Fibroblast of pulmonary artery (primary cell): Measurements from ENCODE around the gene KHSRP.
A peak's percentile ranks its signal among the peaks of the same experiment; 100 is the strongest.

Source experiments
- DNase-seq: peaks from one replicate; pipeline ENCODE4 v3.0.0-alpha.2; 2010; ENCODE audit warnings: low read depth
- H3K4me3 ChIP-seq: replicated peaks from 2 replicates; pipeline ENCODE4 v1.5.1; 2011; ENCODE audit warnings: low read depth, mild to moderate bottlenecking, control low read depth, low read length, moderate library complexity
- TF ChIP-seq, protein P1 (sequence below): IDR thresholded peaks from 2 replicates; pipeline ENCODE4 v1.5.1; 2011; ENCODE audit warnings: mild to moderate bottlenecking, control low read depth, low read length, inconsistent platforms; ENCODE audit errors: missing control alignments

KHSRP gene

GRCh38 chr19:6417713-6418561 is 6.7 kb downstream of the KHSRP start:
- no peak overlapping the region for H3K4me3 ChIP-seq
- DNase-seq: peak; percentile 28
- TF ChIP-seq, protein P1, sequence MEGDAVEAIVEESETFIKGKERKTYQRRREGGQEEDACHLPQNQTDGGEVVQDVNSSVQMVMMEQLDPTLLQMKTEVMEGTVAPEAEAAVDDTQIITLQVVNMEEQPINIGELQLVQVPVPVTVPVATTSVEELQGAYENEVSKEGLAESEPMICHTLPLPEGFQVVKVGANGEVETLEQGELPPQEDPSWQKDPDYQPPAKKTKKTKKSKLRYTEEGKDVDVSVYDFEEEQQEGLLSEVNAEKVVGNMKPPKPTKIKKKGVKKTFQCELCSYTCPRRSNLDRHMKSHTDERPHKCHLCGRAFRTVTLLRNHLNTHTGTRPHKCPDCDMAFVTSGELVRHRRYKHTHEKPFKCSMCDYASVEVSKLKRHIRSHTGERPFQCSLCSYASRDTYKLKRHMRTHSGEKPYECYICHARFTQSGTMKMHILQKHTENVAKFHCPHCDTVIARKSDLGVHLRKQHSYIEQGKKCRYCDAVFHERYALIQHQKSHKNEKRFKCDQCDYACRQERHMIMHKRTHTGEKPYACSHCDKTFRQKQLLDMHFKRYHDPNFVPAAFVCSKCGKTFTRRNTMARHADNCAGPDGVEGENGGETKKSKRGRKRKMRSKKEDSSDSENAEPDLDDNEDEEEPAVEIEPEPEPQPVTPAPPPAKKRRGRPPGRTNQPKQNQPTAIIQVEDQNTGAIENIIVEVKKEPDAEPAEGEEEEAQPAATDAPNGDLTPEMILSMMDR: peak; percentile 38

GRCh38 chr19:6416658-6417405 is 7.8 kb downstream of the KHSRP start:
- DNase-seq: no peak
- no peak overlapping the region for H3K4me3 ChIP-seq
- TF ChIP-seq, protein P1: no peak

DNA sequence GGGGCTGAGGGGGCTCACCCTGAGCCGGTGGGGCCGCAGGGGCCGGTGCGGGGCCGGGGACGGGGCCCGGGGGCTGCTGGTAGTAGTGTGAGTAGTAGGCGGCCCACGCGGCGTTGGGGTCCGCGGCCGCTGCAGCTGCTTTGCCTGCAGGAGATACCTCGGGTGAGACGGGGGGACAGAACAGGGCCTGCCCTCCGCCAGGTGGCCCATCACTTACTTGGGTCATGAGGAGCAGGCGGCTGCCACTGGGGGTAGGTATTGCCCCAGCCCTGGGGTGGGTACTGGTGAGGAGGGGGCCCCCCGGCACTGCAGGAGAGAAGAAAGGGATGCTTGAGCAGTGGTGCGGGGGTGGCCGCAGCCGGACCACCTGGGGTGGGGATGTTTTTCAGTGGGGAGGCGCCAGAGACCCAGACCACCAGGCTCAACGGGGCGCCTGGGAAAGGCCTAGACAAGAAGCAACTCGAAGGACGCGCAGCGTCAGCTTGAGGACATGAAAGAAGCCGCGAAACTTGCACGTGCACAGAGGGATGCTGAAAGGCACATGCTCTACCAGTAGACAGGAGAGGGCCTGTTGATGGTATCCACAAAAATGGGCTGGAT is 8.9 kb downstream of the KHSRP start:
- DNase-seq: no peak
- no peak overlapping the region for H3K4me3 ChIP-seq
- TF ChIP-seq, protein P1: no peak

GRCh38 chr19:6414793-6415590 is 9.6 kb downstream of the KHSRP start:
- TF ChIP-seq, protein P1: no peak
- no peak for DNase-seq
- no peak overlapping the region for H3K4me3 ChIP-seq

DNA sequence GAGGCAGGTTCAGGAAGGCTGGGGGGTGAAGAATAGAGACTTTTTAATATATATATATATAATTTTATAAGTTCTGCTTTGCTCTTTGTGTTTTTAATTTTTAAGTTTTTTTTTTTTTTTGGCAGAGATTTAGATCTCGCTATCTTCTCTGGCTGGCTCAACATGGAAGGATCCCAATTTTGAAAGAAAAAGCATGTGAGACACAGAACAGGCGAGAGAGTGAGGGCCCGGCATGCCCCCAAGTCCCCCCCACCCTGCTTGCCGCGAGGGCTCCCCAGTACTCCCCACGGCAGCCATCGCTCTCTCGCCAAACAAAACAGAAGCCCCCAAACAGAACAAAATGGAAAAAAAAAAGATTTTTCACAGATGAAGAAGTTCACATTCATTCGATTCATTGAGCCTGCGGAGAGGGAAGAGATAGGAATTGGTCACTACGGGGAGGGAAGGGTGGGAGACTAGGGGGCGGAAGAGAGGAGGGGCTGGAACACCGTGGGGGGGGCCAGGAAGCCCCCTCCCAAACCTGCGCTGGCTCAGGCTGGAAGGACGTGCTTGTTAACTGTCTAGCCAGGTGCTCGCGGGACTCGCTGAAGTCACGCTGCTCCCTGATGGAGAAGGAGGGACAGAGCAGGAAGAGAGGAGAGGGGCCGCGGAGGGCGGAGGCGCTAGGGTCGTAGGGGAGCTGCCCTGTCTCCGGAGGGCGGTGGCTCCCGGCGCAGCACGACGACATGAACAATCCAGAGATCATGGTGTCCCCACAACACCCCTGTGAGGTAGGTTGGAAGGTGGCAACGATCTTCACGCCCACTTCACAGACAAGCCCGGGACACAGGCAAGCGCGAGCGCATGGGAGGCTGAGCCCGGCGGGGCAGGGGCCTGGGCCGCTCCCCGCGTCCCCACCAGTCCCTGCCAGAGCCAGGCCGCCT is 10.6 kb downstream of the KHSRP start:
- TF ChIP-seq, protein P1: no peak
- DNase-seq: no peak
- no peak overlapping the region for H3K4me3 ChIP-seq

DNA sequence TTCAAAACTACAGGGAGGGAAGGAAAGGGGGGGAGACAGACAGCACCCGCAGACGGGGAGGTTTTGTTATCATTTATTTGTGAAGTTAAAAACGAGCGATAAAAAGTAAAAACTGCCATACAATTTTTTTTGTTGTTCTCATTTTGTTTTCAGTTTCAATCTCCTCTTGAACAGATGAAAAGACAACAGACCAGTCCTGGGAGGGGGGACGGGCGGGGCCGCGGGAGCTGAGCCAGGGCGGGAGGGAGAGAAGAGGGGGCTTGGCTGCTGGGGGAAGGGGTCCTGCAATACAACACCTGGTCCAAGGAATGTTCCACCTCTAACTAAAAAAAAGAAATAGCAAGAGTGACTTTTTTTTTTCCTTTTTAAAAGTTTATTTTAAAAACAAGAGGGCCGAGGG is 11.3 kb downstream of the KHSRP start:
- TF ChIP-seq, protein P1: no peak
- no peak overlapping the region for H3K4me3 ChIP-seq
- DNase-seq: no peak
